Stimulated activated naive CD4-positive, alpha-beta T cell treated with Interleukin-2 at 50 U/mL for 16 hours (primary cell): Measurements from ENCODE around the gene SEC24D.

Experiments
- DNase-seq: peaks from one replicate; lab custom pipeline; 2025; lab: John Stamatoyannopoulos, UW

SEC24D gene

GRCh38 chr4:118752551-118752950 lies 83.4 kb downstream of the SEC24D start:
- DNase-seq = no peak

- no peak for DNase-seq
Observed at GRCh38 chr4:118751629-118752323, 84.2 kb downstream of the SEC24D start.

GRCh38 chr4:118749347-118749988 lies 86.5 kb downstream of the SEC24D start:
- DNase-seq = no peak

DNA sequence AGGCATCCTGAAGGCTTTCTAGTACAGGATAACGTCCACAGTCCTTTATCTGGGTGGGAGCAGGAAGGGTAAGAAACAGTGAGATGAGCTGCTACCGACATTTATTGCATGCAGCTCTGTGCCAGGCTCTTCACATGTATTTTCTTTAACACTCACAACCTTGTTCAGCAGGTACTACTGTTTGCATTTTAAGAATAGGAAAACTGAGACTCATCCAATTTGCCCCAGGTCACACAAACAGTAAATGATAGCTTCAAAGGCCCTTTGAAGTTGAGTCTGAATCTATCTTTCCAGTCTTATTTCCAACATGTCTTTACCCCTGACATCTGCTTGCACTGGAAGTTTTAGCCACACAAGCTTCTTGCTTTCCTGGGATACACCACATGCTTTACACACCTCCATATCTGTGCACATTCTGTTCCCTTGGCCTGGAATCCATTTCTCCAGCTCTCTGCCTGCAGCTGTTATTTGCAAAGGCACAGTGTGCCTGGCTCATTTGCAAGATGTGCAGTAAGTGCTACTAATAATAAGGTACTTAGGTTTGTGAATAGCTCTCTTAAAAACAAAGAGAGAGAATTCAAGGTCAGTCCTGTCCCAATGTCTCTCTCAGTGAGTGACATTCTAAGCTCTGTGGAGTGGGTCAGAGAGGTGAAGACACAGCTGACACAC lies 89.5 kb downstream of the SEC24D start:
- no peak for DNase-seq

DNA sequence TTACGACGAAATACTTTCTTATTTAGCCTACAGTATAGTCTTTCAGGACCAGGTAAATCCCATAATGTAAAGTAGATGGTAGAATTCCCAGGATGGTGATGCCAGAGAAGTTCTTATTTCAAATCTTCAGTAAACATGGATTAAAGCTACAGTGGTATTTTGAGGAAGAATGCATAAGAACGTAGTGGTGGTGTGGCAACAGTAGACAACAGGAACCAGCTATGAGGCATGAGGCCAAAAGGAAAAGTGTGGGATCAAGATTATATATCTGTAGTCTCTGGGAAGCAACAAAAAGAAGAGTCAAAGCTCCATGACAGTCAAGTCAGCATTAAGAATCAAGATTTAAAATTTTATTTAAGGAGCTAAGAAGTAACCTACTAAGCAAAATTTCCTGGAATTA lies 90.6 kb downstream of the SEC24D start:
- no peak for DNase-seq

DNA sequence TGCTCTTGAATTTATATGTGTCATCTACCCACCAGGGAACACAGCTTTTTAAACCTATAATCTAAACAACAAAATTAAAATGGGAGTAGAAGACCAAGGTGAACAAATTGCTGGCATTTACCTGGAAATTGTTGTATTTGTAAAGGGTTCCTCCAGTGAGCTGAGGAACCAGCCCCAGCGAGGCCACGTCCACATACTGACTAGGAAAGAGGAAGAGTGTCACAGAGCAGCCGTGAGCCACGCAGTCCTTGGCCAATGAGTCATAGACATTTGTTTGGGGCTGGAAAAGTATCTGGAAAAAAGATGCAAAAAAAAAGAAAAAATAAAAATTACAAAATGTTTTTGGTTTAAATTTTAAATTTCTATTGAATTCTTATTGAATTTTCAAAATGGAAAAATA lies 92.1 kb downstream of the SEC24D start:
- DNase-seq = no peak

GRCh38 chr4:118742050-118742449 lies 93.9 kb downstream of the SEC24D start:
- no peak for DNase-seq

DNA sequence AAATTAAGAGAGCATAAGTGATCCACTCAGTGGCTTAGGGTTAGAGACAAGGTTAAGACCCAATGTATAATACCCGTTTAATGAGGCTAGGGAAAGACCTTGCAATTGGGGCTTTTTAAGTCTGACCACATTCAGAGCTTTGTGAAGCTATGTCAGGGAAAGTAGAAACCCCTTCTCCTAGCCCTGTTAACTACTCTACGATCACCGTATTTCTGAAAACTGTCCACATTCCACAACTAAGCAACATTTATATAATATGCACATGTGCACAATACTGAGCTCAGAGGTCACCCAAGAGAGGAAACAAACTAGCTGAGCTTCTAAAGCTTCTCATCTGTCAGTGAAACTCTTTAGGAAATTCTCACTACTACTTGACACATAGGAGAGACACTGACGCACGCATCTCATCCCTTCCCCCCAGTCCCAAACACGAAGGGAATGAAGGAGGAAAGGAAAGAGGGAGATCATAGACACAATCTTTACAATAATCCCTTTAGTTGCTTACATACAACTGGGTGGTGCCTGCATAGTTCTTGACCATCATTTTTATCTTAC lies 94.5 kb downstream of the SEC24D start:
- DNase-seq = no peak

GRCh38 chr4:118740869-118741268 lies 95.1 kb downstream of the SEC24D start:
- DNase-seq = no peak

GRCh38 chr4:118739022-118739713 lies 96.8 kb downstream of the SEC24D start:
- no peak for DNase-seq

- no peak for DNase-seq
Observed at GRCh38 chr4:118738090-118738489, 97.8 kb downstream of the SEC24D start.

- no peak for DNase-seq
Observed at GRCh38 chr4:118736900-118737299, 99.0 kb downstream of the SEC24D start.

DNA sequence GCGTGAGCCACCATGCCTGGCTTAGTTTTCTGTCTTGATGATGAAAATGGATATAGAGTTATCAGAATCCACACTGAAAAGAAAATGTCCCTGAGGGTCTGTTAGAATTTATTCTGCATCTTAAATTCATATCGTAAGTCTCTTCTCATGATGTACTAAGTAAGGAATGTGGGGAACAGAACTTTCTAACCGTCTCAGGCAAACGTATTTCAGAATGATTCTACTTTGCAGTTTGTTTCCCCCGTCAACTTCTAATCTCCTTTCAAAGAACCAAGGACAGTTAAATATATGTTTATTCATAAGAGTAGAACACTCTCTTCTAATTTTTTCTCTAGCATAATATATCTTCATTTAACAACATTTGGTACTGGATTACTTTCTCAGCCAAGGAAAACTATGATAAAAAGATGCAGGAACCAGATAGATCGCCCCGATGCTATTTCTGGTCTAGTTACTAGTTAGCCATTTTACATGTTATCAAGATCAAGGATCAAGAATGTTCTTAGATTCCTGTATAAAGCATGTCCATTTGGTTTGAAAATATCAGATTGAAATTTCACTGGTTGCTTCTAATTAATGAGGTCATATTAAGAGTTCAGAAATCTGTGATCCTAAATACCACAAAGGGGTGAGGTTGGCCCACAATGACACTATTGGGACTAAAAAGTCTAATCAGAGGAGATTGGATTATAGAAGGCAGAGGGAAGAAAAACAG lies 101.3 kb downstream of the SEC24D start:
- no peak for DNase-seq

- no peak for DNase-seq
Observed at GRCh38 chr4:118732591-118733330, 103.2 kb downstream of the SEC24D start.

GRCh38 chr4:118730683-118731082 lies 105.2 kb downstream of the SEC24D start:
- no peak for DNase-seq

GRCh38 chr4:118729287-118730286 lies 106.3 kb downstream of the SEC24D start:
- no peak for DNase-seq

DNA sequence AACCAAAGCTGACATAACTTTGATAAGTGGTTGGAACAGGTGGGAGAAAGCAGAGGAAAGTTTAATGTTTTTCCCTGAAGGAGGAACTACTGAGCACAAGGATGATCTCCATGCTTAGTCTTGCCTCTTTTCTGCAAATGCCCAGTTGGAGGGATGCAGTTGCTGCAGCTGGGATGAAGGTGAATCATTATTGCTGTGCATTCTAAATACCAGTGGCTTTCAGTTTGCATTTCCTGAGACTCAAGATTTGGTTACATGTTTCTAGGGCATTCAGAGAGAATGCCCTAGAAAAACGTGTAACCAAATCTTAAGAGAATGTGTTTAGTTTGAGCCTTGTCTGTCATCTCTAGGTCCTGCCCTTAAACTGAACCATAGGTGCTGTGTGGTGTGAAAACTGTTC lies 108.6 kb downstream of the SEC24D start:
- DNase-seq = no peak

DNA sequence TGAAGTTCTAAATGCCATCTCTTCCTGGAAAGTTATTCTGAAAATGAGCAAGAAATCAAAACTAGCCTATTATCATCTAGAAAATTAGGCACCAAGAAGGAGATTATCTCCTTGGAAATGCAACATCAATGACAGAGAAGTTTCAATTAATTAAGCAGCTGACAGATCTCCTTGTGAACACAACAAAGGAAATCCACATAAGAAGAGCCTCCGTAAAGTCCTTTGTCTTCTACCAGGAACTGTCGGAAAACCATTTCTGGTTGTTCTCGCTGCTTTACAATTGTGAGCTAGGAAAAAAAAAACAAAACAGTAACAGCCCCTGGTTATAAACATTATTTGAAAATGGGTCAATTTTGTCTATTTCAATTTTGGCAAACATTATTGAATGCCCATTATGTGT lies 112.6 kb downstream of the SEC24D start:
- no peak for DNase-seq

DNA sequence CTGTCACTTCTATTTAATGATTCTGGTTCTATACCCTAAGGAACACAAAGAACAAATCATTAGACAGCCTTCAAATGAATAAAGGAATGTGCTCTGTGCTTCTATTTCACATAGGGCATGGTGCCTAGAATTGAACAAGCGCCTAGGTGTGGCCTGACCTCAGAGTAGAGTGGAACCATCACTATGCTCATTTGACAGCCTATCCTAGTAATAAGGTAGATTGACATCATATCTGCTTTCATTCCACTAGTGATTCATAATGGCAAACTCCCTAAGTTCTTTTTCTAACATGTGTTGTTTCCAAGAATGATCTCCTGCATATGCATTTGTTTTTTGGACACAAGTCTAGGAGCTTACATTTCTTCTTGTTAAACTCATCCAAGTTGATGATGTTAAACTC lies 114.2 kb downstream of the SEC24D start:
- no peak for DNase-seq
